ENCODE results near the gene SPEG.

DNA sequence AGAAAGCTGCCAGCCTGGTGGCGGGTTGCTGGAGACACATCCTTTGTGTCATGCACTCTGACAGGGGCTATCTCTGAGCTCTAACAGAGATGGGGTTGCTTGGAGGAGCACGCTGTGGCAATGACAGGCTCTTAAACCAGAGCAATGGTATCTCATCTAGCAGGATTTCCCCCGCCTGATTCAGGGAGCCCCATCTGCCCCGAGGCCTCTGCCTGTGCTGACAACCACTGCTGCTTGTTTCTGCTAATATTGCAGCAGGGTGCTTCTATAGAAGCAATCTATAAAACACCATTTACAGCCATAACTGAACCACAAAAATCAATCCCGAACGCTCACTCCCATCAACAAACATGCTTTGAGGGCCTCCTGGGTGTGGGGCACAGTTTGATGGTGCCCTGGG lies 34.1 kb upstream of the SPEG start:
- TF ChIP-seq TAF1 (IDR thresholded peaks at IDR 0.05; ENCODE audit: low read depth, low read length), result no peak
- TF ChIP-seq POLR2A (IDR thresholded peaks at IDR 0.05; ENCODE audit: low read depth, low read length), result no peak
- TF ChIP-seq POLR2AphosphoS5 (IDR thresholded peaks at IDR 0.05; ENCODE audit: low read depth, low read length), result no peak
- TF ChIP-seq PAX5 (IDR thresholded peaks at IDR 0.05; ENCODE audit: insufficient read depth, low read length, severe bottlenecking), result no peak
